Measurements from ENCODE around the gene RPS23.
A peak's percentile ranks its signal among the peaks of the same experiment; 100 is the strongest.

RPS23 gene

GRCh38 chr5:82277987-82278710, at the start of gene RPS23:
Gene RPS23 (minus strand): TSS chr5:82278354. CDS start chr5:82278323, 31 bp downstream.
- DNase-seq: peak; percentile 84

GRCh38 chr5:82327941-82328340, 49.8 kb upstream of the RPS23 start:
- no peak for DNase-seq

DNA sequence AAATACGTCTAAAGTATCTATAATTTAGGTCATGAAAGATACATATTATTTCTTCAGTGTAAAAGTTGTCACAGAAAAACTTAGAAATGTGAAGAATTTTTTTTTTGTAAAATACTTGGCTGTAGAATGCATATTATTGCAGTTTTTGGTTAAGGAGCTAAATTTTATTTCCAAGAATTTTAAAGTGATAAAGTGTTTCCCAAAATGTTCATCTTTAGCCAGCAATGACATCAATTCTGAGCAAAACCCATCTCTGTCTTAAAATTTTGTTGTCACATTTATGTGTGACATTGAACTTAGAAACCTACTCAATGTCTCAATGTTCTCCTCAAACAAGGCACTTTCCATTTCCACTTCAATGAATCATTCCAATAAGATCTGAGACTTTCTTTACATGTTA, 47.8 kb upstream of the RPS23 start:
- DNase-seq: no peak

DNA sequence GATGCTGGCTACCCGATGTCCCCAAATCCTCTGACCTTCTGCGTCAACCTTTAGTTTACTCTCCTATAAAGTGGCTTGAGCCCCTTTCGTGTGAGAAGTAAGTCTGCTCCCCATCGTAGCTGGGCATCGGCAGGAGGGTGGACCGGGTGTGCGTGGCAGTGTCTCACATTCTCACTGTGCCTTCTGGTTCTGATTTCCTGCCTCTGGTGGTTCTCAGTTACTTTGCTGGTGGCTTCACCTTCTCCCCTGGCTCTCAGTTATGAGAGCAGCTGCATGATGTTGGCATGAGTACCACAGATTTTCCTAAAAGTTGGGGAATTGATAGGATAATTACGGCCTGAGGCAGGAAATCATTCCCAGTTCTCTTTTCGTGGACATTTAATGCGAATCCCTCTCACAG, 47.0 kb upstream of the RPS23 start:
- DNase-seq: no peak

GRCh38 chr5:82320966-82321365, 42.8 kb upstream of the RPS23 start:
- no peak for DNase-seq

DNA sequence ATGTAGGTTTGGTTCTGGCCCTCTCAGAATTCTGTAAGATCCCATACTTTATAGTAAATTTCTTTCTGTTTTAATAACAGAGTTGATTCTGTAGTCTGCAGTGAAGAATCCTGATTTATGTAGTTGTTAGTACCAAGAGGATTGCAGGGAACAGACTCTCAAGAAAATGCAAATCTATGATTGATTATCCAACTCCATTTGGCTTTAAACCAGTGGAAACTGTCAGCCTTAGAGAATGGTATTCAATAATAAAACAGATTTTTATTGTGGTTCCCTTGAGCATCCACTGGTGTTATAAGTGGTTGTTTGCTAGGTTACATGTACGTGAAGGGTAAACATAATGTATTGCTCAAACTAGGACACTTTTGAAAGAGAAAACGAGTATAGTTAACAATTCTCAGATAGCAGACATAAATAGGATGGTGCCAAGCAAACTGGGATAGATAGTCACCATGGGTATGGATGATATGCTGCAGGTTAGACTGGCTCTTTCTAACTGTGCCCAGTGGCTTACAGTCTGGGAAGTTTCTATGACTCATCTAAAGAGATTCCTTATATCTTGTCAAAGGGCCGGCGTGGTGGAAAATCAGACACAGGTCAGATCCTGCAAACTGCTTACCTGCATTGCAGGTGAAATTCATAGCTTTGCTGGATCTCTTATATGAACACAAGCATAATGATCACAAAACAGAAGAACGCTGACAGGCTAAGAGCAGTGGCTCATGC, 41.7 kb upstream of the RPS23 start:
- DNase-seq: no peak

- no peak for DNase-seq
Observed at GRCh38 chr5:82319192-82319591, 41.0 kb upstream of the RPS23 start.

DNA sequence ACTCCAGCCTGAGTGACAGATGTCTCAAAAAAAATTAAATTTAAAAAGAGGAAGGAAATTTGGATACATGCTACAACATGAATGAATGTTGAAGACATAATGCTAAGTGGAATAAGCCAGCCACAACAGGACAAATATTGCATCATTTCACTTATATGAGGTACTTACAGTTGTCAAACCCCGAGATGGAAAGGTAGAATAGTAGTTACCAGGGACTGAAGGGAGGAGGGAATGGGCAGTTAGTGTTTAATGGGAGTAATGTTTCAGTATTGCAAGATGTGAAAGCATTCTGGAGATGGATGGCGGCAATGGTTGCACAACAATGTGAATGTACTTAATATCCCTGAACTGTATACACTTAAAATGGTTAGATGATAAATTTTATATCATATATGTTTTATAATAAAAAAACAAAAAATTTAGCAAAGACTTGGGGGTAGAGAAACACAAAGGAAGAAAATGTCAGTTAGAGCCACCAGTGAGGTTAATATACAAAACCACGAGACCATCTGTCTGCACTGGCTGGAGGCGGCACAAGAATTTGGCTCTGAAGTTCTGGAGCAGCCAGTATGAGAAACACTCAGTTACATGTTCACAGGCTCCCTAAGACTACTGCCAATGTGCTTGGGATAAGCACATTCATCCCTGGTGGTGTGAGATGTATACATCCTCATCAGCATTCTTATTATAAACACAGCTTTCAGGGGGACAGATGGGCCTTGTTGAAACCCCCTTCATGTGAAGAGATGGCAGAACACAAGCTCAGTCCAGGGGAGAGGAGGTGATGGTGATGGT, 37.0 kb upstream of the RPS23 start:
- DNase-seq: no peak

DNA sequence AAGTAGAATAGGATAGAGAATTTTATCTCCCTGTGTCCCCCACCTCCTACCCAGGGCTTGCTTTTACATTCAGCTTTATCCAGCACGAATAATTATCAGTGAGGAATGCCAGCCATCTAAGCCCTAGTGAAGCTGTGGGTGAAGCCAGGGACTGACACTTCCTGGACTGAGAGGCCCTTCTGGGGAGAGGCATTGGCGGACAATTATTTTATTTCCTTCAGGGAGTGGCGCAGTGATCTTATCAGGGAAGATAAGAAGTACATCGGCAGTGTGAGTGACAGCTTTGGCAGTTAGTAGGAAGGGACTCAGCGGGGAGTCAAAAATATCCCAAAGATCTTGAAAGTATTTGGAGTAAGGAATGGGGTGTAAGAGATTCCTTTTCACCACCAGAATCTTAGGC, 34.9 kb upstream of the RPS23 start:
- no peak for DNase-seq

DNA sequence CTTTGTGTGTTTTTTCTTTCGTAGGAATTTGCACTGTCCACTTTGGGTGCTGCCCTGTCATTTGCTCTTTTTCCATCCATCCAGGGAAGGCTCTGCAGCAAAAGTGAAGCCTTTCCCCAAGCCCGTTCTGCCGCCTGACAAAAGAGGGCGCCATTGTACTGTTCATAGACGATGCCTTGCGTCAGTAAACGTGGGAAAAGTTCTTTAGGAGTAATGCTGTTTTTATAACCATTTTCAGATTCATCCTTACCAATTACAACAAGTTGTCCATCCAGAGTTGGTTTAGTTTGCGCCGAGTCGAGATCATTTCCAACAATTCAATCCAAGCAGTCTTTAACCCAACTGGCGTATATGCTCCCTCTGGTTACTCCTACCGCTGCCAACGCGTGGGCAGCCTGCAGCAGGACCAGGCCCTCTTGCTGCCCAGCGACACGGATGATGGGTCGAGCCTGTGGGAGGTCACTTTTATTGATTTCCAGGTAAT, 34.3 kb upstream of the RPS23 start:
- DNase-seq: peak; percentile 10

DNA sequence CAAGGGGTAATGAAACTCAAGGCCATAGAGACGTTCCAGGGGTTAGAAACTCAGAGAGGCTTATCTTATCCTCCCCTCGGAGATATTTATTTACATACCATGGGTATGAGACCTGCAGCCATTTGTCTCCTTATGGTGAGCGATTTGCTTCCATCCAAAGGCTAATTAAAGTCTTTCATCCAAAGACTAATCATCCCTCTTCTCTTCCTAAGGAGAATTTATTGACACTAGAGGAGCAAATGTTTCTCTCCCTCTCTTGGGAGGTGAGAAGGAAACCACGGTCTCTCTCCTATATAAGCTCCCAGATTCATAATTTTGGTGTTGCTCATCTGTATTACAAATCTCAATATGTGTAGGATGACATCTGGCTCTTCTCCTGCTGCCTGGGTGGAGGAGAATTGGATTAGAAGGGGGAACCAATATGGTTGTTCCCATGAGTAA, 31.0 kb upstream of the RPS23 start:
- DNase-seq: no peak

DNA sequence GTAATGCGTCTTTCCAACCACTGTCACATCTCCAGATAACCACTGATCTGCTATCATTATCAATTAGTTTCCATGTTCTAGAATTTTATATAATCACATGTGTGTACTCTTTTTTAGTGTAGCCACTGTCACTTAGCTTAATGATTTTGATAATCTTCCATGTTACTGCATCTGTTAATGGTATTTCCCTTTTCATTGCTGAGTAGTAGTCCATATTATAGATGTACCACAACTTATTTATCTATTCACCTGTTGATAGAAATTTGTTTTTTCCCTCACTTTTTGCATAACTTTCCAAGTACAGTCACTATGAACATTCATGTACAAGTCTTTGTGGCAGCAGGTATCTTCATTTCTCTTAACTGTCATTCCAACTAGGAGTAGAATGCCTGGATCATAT, 30.3 kb upstream of the RPS23 start:
- no peak for DNase-seq

- DNase-seq: no peak
Observed at GRCh38 chr5:82307451-82307850, 29.3 kb upstream of the RPS23 start.

DNA sequence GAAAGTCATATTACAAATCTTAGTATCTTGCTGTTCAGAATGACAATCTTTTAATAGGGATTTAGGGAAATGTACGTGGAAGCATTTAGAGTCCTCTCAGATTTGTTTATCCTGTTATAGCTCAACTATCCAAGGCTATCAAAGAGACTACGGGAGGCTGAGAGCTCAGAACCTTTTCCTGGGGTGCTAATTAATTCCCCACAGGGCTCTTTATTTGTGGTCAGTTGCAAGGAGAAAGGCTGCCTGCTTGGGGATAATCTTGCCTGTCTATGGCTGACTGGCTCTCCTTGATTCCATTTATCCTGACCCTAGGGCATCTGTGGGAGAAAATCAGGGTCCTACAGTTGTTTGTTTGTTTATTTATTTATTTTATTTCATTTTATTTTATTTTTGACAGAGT, 28.0 kb upstream of the RPS23 start:
- DNase-seq: no peak

DNA sequence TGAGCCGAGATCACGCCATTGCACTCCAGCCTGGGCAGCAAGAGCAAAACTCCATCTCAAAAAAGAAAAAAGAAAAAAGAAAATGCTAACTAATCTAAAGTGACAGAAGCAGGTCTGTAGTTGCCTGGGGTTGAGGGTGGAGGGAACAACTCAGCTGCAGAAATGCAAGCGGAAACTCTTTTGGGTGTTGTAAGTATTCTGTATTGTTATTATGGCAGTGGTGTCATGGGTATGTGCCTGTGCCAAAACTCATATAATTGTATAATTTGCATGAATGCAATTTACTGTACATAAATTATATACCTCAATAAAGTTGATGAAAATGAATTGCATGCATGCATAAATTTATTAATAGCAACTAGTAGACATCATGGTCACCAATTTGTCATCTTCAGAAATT, 23.0 kb upstream of the RPS23 start:
- no peak for DNase-seq

- no peak for DNase-seq
Observed at GRCh38 chr5:82298668-82299067, 20.5 kb upstream of the RPS23 start.

DNA sequence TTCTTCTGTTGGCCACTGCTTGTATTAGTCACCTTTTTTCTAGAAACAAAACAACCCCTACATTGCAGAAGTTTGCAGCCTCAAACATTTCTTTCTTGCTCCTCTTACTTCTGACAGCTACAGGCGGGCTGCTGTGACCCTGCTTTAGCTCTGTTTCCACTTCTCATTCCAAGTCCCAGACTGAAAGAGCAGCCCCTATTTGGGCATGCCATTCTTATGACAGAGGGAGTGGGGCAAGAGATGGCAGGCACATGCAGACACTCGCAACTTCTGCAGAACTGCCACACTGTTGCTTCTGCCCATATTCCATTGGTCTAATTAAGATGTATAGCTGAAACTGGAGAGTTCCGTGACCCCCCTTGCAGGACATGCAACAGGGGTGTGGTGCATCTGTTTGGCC, 19.6 kb upstream of the RPS23 start:
- DNase-seq: no peak

- DNase-seq: no peak
Observed at GRCh38 chr5:82296929-82297328, 18.8 kb upstream of the RPS23 start.

GRCh38 chr5:82295959-82296531, 17.9 kb upstream of the RPS23 start:
- DNase-seq: no peak

GRCh38 chr5:82295144-82295543, 17.0 kb upstream of the RPS23 start:
- DNase-seq: no peak

DNA sequence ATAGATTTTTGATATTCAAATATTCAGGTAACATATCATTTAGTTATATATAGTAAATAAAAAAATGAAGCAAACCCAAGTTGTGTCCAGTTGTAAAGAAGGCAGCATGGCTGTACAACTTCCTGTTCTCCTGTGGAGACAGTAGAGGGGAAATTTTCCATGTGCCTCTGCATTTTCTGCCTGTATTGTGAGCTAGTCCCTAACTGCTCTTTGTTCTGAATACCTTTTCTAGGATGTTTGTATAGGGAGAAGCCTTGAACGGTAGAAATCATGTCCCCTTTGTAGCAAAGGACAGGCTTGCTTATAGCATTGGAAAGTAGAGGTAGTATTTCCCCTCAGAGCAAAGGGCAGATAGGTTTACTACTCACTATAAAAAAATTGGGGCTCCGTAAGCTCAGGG, 13.3 kb upstream of the RPS23 start:
- no peak for DNase-seq

- no peak for DNase-seq
Observed at GRCh38 chr5:82290908-82291307, 12.8 kb upstream of the RPS23 start.

- no peak for DNase-seq
Observed at GRCh38 chr5:82290005-82290404, 11.9 kb upstream of the RPS23 start.

Measured in activated gamma-delta T cell treated with Interleukin-2 at 50 U/mL for 16 hours (primary cell).